ENCODE results near the gene STX2.

STX2 gene

GRCh38 chr12:130817804-130818203 lies 21.2 kb downstream of the STX2 start:
- Histone ChIP-seq H3K27me3 (ENCODE audit: low read length) (no peaks in the 10 kb centered on the region), H3K36me3 (ENCODE audit: low read length) (no peaks in the 10 kb centered on the region), H3K9me2 (replicated peaks; ENCODE audit: insufficient read depth, low read length) (no peaks in the 10 kb centered on the region), H2AFZ (ENCODE audit: low read depth, low read length, severe bottlenecking) (no peak overlapping the region), H3K4me3 (ENCODE audit: insufficient read depth, low read length, poor library complexity, severe bottlenecking) (no peak overlapping the region), H3K9me3 (ENCODE audit: insufficient read depth, low read length) (no peaks in the 10 kb centered on the region), H3F3A (ENCODE audit: insufficient read depth) (0 out of 2 replicates have a peak, but pooled peaks cover 5% of the 10 kb centered on the region), H3K9ac (ENCODE audit: low read length) (no peak overlapping the region), H4K20me1 (ENCODE audit: low read depth, low read length) (no peaks in the 10 kb centered on the region), H3K79me2 (ENCODE audit: insufficient read depth, low read length) (no peaks in the 10 kb centered on the region), H3K27ac (ENCODE audit: low read depth, low read length) (no peak overlapping the region), H3K4me2 (ENCODE audit: low read depth, low read length, poor library complexity, severe bottlenecking) (no peak overlapping the region)
- TF ChIP-seq CTCF (IDR thresholded peaks at IDR 0.05; ENCODE audit: insufficient read depth, low read length, poor library complexity, severe bottlenecking) (no peak), EZH2phosphoT487 (conservative IDR thresholded peaks at IDR 0.05; ENCODE audit: low read length) (no peak)

DNA sequence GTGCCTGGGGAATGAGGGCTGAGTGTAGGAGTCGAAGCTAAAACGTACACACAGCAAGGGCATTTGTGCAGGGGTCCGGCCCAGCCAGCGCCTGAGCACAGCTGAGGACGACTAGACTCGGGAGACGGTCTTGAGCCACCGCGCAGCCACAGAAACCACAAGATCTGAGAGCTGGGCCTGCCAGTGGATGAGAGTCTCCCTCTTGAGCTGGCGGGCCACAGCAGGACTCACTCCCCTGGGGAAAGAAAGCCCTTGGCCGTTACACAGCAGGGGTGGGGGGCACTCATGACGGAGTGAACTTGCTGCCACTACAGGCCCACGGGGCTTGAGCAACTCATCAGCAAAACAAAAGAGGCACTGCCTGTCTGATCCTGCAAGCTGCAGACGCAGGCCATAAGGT lies 23.0 kb downstream of the STX2 start:
- Histone ChIP-seq H3K4me2 (ENCODE audit: low read depth, low read length, poor library complexity, severe bottlenecking) (no peak overlapping the region), H3K9ac (ENCODE audit: low read length) (no peak overlapping the region), H2AFZ (ENCODE audit: low read depth, low read length, severe bottlenecking) (no peak overlapping the region), H3K27ac (ENCODE audit: low read depth, low read length) (no peak overlapping the region), H3K4me3 (ENCODE audit: insufficient read depth, low read length, poor library complexity, severe bottlenecking) (no peak overlapping the region), H3K9me3 (ENCODE audit: insufficient read depth, low read length) (no peaks in the 10 kb centered on the region), H3F3A (ENCODE audit: insufficient read depth) (0 out of 2 replicates have a peak, but pooled peaks cover 5% of the 10 kb centered on the region), H4K20me1 (ENCODE audit: low read depth, low read length) (no peaks in the 10 kb centered on the region), H3K27me3 (ENCODE audit: low read length) (no peaks in the 10 kb centered on the region), H3K79me2 (ENCODE audit: insufficient read depth, low read length) (no peaks in the 10 kb centered on the region), H3K36me3 (ENCODE audit: low read length) (no peaks in the 10 kb centered on the region), H3K9me2 (replicated peaks; ENCODE audit: insufficient read depth, low read length) (no peaks in the 10 kb centered on the region)
- TF ChIP-seq CTCF (IDR thresholded peaks at IDR 0.05; ENCODE audit: insufficient read depth, low read length, poor library complexity, severe bottlenecking) (no peak), EZH2phosphoT487 (conservative IDR thresholded peaks at IDR 0.05; ENCODE audit: low read length) (no peak)

- Histone ChIP-seq H3K4me3 (ENCODE audit: insufficient read depth, low read length, poor library complexity, severe bottlenecking) (no peak overlapping the region), H3K4me2 (ENCODE audit: low read depth, low read length, poor library complexity, severe bottlenecking) (no peak overlapping the region)
Measured at GRCh38 chr12:130815028-130815741, 23.9 kb downstream of the STX2 start.

More at GRCh38 chr12:130815028-130815741, 23.9 kb downstream of the STX2 start:
- Histone ChIP-seq H3K9me3 (ENCODE audit: insufficient read depth, low read length) (no peaks in the 10 kb centered on the region), H3K27me3 (ENCODE audit: low read length) (no peaks in the 10 kb centered on the region), H3K9me2 (replicated peaks; ENCODE audit: insufficient read depth, low read length) (no peaks in the 10 kb centered on the region), H4K20me1 (ENCODE audit: low read depth, low read length) (no peaks in the 10 kb centered on the region), H3K79me2 (ENCODE audit: insufficient read depth, low read length) (no peaks in the 10 kb centered on the region), H3K9ac (ENCODE audit: low read length) (no peak overlapping the region), H2AFZ (ENCODE audit: low read depth, low read length, severe bottlenecking) (no peak overlapping the region), H3F3A (ENCODE audit: insufficient read depth) (0 out of 2 replicates have a peak, but pooled peaks cover 5% of the 10 kb centered on the region), H3K36me3 (ENCODE audit: low read length) (no peaks in the 10 kb centered on the region), H3K27ac (ENCODE audit: low read depth, low read length) (no peak overlapping the region)
- no peak for TF ChIP-seq EZH2phosphoT487 (conservative IDR thresholded peaks at IDR 0.05; ENCODE audit: low read length)
- TF ChIP-seq CTCF (IDR thresholded peaks at IDR 0.05; ENCODE audit: insufficient read depth, low read length, poor library complexity, severe bottlenecking), result no peak

Data from SU-DHL-6 (cell line).